GM18507 (cell line): ENCODE data around the gene ASXL1.
"Not testable (repeated sequence)": the region's sequence is repeated elsewhere in the genome, so short reads cannot be mapped to it uniquely, and the experiment has no call there.

Experiments
- DNase-seq: peaks from one replicate; pipeline ENCODE4 v3.0.0; 2011; ENCODE audit warnings: low read depth; ENCODE audit not compliant: insufficient read length; ENCODE audit errors: extremely low spot score
- FAIRE-seq: peaks from 2 replicates; lab custom pipeline; 2011; peaks lifted over from hg19 to GRCh38; lab: Jason Lieb, UNC

ASXL1 gene

DNA sequence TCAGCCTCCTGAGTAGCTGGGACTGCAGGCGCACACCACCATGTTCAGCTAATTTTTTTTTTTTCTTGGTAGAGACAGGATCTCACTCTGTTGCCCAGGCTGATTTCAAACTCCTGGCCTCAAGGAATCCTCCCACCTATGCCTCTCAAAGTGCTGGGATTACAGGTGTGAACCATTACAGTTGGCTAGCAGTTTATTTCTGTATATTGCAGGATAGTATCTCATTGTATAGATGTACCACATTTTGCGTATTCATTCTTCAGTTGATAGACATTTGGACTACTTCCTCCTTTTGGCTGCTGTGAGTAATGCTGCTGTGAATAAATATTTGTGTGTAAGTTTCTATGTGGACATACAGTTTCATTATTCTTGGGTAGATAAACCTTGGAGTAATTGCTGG, 32.9 kb downstream of the ASXL1 start:
- DNase-seq (no peak), FAIRE-seq (peak; percentile 58)

DNA sequence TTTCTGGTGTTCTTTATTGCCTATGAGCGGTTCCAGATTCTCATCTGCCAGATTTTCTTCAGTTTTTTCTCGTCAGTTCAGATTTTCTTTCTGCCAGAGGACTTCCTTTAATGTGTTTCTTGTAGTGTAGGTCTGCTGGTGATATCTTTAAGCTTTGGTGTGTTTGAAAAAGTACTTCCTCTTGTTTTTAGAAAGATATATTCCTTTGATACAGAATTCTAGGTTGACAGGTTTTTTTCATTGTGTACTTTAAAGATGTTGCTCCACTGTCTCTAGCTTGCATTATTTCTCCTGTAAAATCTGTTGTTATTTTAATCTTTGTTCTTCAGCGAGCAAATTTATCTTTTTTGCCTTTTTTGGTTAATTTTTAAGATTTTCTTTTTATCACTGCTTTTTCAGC, 36.9 kb downstream of the ASXL1 start:
- no peak for DNase-seq
- FAIRE-seq = no peak

DNA sequence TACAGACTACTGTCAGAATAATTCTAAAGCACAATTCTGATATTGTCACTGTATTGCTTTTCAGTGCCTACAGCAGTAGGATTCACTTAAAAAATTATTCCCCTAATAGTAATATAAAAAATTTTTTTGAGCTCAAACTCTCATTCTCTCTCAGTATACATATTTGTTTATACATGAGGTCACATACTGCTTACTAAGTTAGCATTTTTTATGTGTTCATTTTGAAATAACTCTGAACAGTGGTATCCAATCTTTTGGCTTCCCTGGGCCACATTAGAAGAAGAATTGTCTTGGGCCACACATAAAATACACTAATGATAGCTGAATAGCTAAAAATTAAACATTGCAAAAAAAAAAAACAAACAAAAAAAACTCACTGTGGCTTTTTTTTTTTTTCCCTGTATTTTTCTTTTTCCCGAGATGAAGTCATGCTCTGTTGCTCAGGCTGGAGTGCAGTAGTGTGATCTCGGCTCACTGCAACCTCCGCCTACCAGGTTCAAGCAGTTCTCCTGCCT, 38.6 kb downstream of the ASXL1 start:
- DNase-seq (no peak), FAIRE-seq (no peak)

DNA sequence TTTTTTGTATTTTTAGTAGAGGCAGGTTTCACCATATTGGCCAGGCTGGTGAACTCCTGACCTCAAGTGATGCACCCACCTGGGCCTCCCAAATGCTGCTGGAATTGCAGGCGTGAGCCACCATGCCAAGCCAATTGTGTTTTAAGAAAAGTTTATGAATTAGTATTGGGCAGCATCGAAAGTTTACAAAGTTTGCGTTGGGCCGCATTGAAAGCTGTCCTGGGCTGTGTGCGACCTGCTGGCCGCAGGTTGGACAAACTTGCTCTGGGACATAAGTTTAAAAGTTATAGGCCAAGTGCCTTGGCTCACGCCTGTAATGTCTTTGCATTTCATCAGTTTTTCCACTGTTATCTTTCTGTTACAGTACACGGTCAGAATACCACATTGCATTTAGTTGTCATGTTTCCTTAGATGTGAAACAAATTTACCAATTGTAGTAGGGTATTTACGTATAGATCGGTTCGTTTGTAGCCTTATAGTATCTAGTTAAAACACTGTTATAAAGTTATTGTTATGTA, 39.5 kb downstream of the ASXL1 start:
- FAIRE-seq = no peak
- no peak for DNase-seq

DNA sequence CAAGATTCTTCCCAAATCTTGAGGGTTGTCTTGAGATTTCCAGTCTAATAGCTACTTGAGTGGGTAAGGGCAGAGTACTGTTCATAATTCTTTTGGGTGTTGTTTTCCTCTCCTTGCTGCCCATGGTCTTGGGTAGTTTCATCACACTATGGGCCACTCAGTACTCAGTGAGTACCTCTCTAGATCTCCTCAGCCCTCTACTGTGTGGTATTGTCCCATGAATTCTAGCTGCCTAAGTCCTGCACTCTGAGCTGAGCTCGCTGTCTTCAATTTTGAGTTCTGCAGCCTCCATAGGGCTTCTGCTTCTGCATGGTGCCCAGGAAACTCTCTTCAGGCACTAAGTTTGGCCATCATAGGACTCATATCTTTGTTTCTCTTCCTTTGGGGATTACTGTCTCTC, 42.3 kb downstream of the ASXL1 start:
- FAIRE-seq = no peak

DNA sequence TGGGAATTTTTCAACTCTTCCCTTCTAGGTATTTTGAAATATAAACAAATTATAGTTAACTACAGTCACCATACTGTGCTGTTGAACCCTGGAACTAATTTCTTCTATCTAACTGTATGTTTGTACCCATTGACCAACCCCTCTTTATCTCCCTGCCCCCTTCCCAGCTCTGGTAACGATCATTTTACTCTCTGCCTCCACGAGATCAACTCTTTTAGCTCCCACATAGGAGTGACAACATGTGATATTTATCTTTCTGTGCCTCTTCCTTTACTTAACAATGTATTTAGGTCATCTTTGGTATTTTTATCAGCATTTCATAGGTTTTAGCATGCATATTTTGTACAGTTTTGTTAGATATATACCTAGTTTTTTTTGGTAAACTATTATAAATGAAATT, 45.9 kb downstream of the ASXL1 start:
- no peak for DNase-seq
- no peak for FAIRE-seq

More for the DNA sequence above, 42.3 kb downstream of the ASXL1 start:
- no peak for DNase-seq

DNA sequence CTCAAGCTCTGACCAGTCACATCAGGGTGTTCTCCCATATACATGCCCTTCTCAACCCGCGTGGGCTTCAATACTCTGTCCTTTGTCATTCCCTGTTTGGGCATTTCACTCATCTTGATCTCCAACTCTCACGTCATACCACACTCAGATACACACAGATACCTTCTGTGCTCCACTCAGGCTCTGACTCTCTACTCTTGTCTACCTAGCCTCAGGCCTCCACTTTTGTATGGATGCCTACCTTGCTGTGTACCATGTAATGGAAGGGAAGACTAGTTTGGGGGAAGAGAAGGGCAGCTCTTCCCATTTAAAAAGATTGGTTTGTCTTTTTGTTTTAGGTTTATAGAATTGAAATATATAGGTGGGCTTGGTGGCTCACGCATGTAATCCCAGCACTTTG, 48.6 kb downstream of the ASXL1 start:
- FAIRE-seq = no peak

DNA sequence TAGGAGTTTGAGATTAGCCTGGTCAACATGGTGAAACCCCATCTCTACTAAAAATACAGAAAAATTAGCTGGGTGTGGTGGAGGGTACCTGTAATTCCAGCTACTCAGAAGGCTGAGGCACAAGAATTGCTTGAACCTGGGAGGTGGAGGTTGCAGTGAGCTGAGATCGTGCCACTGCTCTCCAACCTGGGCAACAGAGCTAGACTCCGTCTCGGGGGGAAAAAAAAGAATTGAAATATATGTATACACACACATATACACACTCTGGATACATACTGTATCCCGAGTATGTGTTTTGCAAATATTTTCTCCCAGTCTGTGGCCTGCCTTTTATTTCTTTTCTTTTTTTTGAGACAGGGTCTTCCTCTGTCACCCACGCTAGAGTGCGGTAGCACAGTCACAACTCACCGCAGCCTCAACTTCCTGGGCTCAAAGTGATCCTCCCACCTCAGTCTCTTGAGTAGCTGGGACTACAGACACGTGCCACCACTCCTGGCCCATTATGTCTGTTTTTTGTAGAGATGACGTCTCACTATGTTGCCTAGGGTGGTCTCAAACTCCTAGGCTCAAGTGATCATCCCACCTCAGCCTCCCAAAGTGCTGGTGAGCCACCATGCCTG, 49.1 kb downstream of the ASXL1 start:
- DNase-seq, FAIRE-seq: not testable (repeated sequence)

More for the DNA sequence above, 48.6 kb downstream of the ASXL1 start:
- DNase-seq = no peak

DNA sequence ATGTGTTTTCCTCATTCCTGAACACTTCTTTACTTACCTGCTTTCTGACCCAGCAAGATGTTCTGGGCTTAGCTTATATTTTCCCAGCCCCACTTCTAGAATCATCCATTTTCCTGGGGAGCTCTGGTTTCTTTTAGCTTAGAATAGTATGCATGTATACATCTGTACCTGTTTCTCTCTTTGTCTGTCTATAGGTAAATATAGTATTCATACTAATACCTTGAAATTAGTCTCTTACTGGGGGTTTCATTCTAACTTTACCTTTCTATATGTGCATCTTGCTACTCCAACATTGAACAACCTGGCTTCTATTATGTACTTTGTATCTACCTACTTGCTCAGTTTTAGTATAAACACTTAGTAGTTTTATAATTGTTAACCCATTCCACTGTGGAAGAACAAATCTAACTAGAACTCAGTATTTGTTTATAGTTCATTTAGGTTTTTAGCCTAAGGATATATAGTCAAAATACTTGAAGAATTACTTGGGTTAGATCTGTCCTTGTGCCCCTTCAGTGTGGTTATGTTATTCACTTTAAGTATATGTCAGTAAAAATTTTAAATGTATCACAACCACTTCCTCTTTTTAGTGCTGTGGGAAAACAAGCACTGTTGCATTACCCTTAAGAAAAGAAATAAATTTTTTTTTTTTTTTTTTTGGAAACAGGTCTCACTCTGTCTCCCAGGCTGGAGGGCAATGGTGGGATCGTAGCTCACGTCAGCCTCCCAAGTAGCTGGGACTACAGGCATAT, 54.0 kb downstream of the ASXL1 start:
- no peak for FAIRE-seq

DNA sequence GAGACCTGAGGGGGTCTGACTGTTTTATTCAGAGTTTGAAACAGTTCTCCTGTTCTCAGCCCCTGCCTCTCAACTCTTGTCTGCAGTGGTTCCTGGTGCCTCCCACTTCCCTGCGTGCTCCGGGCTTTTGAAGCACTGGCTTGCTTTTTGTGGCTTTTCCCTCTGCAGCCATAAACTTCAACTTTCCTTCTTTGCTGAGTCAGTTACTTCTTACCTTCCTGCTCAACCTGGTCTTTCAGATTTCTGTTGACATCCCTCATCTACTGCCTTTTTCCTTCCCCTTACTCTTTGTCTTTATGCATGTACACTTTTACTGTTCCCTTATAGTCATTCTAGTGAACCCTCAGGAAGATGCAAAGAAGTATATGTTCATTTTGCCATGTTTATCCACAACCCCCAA, 57.4 kb downstream of the ASXL1 start:
- no peak for FAIRE-seq
- DNase-seq = no peak

More for the DNA sequence above, 54.0 kb downstream of the ASXL1 start:
- DNase-seq = no peak

DNA sequence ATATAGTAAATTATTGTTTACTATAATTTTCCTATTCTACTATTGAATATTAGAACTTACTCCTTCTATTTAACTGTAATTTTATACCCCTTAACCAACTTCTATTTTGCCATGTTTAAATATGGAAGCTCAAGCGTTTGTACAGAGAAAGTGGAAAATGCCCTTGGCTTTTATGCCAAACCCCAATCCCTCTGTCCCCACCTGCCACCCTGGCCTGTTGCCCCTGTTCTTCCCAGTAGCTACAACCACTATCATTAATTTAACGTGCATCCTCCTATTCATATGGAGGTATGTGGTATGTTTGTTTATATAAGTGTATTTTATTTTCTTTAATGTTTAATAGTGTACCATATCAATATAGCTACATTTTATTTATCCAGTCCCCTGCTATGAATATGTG, 58.1 kb downstream of the ASXL1 start:
- DNase-seq = no peak
- no peak for FAIRE-seq

DNA sequence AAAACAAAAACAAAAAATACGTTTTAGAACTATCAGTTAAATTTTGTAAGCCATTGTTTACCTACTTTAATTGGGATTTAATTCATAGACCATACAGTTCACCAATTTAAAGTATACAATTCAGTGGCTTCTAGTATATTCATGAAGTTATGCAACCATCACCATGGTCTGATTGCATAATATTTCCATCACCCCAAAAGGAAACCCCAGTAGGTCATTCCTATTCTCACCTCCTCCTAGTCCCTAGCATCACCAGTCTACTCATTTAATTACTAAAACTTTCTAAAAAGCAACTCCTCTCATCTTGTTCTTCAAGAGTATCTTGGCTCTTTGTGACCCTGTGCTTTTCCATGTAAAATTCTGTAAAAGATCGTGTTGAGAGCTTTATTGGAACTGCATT, 60.2 kb downstream of the ASXL1 start:
- no peak for FAIRE-seq
- no peak for DNase-seq

DNA sequence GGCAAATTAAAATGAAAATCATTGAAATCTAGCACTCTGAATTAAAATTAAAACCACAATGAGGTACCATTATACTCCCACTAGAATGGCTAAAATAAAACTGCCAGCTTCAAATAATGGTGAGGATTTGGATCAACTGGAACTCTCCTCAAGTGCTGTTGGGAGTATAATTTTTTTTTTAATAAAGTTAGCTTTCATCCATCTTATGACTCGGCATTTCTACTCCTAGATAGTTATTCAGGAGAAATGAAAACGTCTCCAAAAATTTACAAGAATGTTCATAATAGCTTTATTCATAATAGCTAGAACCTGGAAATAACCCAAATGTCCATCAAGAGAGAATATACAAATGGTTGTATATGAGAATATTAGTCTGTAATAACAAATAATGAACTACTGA, 63.2 kb downstream of the ASXL1 start:
- no peak for FAIRE-seq
- no peak for DNase-seq

DNA sequence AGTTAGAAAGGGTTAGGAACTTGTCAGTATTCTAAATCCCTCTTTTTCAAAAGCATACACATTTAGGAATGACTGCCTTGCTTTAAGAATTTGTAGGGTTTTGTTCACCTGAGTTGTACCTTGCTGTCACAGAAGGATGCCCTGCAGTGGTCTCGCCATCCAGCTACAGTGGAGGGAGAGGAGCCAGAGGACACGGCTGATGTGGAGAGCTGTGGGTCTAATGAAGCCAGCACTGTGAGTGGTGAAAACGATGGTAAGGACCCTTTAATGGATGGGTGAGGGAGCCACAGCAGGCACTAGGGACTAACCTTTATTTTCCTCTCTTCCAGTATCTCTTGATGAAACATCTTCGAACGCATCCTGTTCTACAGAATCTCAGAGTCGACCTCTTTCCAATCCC, 69.9 kb downstream of the ASXL1 start:
- no peak for FAIRE-seq
- no peak for DNase-seq

DNA sequence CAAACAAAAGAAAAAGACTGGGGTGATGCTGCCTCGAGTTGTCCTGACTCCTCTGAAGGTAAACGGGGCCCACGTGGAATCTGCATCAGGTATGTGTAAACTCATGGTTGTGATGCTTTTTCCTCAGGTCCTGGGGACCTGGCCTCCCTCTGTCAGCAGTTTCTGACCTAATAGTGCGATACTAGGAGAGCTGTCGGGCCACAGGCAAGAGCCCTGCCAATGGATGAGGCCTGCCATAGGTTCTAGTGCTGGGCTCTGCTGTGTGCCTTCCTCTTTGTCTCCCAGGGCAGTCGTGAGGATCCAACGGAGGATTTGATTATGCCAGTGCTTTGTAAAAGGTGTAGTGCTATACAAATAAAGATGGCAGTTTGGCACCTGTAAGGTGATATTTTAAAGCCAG, 71.2 kb downstream of the ASXL1 start:
- no peak for FAIRE-seq
- no peak for DNase-seq

DNA sequence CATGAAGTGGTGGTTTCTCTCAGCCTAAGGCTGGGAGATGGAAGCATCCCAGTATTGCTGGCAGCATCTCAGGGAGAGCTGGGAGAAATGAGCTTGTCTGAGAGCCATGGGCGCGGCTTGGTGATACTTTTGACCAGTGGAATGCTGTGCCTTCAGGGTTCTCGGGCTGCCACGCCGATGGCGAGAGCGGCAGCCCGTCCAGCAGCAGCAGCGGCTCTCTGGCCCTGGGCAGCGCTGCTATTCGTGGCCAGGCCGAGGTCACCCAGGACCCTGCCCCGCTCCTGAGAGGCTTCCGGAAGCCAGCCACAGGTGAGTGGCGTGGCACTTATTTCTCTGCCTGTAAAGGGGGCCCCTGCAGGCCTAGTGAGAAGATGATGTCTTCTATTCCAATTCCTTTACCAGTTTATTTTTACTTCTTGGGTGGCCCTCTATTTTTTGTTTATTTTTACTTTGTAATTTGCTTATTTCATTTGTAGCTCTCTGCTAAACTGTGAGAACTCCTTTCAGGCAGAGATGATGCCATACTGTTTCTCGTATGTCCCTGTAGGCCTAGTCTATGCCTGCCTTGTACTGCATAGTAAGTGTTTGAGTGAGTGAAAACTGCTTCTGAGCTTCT, 71.7 kb downstream of the ASXL1 start:
- DNase-seq = no peak
- FAIRE-seq = no peak

DNA sequence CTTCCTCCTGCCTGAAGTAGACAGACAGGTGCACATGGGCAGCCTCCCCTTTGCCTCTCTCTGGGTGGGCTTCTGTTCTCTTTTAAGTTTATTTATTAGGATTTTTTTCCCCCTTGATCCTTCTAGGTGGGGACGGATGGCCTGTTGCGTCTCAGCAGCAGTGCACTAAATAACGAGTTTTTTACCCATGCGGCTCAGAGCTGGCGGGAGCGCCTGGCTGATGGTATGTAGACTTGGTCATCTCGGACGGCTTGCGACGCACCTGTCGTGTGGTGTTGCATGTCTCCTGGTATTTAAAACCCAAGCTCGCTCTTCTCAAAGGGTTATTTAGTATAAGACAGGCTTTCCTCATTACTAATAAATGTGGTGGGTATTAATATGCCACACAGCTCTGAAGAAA, 73.3 kb downstream of the ASXL1 start:
- DNase-seq (no peak), FAIRE-seq (no peak)

DNA sequence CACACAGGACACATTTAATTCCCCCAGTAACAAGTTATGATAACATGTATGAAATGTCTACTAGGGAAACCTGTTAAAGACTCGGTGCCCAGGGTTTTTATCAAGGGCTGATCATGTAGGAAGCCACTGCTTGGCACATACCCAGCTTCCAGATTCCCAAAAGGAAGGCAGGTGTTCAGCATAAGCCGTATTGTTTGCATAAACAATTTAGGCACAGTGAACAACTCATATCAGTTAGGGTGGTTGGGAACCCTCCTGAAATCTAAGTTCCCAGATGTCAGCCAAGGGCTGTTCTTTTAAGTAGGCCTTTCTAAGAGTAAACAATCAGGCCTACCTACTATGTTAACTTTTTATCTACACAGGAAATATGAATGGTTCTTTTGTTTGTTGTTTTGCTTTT, 74.1 kb downstream of the ASXL1 start:
- DNase-seq (no peak), FAIRE-seq (no peak)

DNA sequence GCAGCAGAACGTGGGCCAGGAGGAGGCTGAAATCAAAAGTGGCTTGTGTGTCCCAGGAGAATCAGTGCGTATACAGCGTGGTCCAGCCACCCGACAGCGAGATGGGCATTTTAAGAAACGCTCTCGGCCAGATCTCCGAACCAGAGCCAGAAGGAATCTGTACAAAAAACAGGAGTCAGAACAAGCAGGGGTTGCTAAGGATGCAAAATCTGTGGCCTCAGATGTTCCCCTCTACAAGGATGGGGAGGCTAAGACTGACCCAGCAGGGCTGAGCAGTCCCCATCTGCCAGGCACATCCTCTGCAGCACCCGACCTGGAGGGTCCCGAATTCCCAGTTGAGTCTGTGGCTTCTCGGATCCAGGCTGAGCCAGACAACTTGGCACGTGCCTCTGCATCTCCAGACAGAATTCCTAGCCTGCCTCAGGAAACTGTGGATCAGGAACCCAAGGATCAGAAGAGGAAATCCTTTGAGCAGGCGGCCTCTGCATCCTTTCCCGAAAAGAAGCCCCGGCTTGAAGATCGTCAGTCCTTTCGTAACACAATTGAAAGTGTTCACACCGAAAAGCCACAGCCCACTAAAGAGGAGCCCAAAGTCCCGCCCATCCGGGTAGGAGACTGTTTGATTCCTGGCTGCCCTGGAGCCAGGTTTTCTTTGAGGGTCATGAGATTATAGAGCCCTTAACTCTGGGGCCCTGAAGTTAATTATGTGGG, 75.3 kb downstream of the ASXL1 start:
- FAIRE-seq (no peak), DNase-seq (no peak)

DNA sequence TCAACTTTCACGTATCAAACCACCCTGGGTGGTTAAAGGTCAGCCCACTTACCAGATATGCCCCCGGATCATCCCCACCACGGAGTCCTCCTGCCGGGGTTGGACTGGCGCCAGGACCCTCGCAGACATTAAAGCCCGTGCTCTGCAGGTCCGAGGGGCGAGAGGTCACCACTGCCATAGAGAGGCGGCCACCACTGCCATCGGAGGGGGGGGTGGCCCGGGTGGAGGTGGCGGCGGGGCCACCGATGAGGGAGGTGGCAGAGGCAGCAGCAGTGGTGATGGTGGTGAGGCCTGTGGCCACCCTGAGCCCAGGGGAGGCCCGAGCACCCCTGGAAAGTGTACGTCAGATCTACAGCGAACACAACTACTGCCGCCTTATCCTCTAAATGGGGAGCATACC, 76.3 kb downstream of the ASXL1 start:
- DNase-seq (no peak), FAIRE-seq (no peak)
